ENCODE data around the gene NGEF.

- TF ChIP-seq CTCF (IDR thresholded peaks at IDR 0.05) (no peak), AFF4 (CRISPR knock-in tag; IDR thresholded peaks at IDR 0.05; ENCODE audit: borderline replicate concordance) (no peak), ATF6 (CRISPR knock-in tag; IDR thresholded peaks at IDR 0.05) (no peak), ZNF232 (CRISPR knock-in tag; IDR thresholded peaks at IDR 0.05) (no peak), USF2 (CRISPR knock-in tag; IDR thresholded peaks at IDR 0.05) (no peak), ESRRA (CRISPR knock-in tag; IDR thresholded peaks at IDR 0.05; ENCODE audit: borderline replicate concordance) (no peak), CREB1 (CRISPR knock-in tag; IDR thresholded peaks at IDR 0.05) (no peak), PREB (CRISPR knock-in tag; IDR thresholded peaks at IDR 0.05; ENCODE audit: borderline replicate concordance) (no peak)
Observed at GRCh38 chr2:233002829-233003657, 10.0 kb downstream of the NGEF start.
